AG09309 (cell line): ENCODE data around the gene CAMK2G.
"Not testable (repeated sequence)": the region's sequence is repeated elsewhere in the genome, so short reads cannot be mapped to it uniquely, and the experiment has no call there.

Experiments
- DNase-seq: peaks from one replicate; pipeline ENCODE4 v3.0.0-alpha.2; 2010; ENCODE audit warnings: low read depth
- H3K4me3 ChIP-seq: 2 replicates; pipeline ENCODE4 v1.5.1; 2011; ENCODE audit warnings: mild to moderate bottlenecking, low read depth, low read length, moderate library complexity; ENCODE audit not compliant: control insufficient read depth
- CTCF ChIP-seq: IDR thresholded peaks from 2 replicates; pipeline ENCODE4 v1.5.1; 2011; ENCODE audit warnings: mild to moderate bottlenecking, low read depth, low read length, inconsistent platforms; ENCODE audit not compliant: insufficient read depth, control insufficient read depth; ENCODE audit errors: missing control alignments

The CAMK2G gene

GRCh38 chr10:73798087-73798486 is 76.3 kb downstream of the CAMK2G start:
- H3K4me3 ChIP-seq: no peak overlapping the region
- DNase-seq: no peak
- TF ChIP-seq CTCF: no peak

- no peak for TF ChIP-seq CTCF
- H3K4me3 ChIP-seq: no peak overlapping the region
- no peak for DNase-seq
These were observed 76.9 kb downstream of the CAMK2G start for GRCh38 chr10:73797324-73798025.

GRCh38 chr10:73796766-73797165 is 77.6 kb downstream of the CAMK2G start:
- no peak for TF ChIP-seq CTCF
- no peak overlapping the region for H3K4me3 ChIP-seq
- no peak for DNase-seq

- not testable (repeated sequence) for DNase-seq, H3K4me3 ChIP-seq
These were observed 78.3 kb downstream of the CAMK2G start for GRCh38 chr10:73796035-73796434.

- H3K4me3 ChIP-seq, DNase-seq: not testable (repeated sequence)
These were observed 78.9 kb downstream of the CAMK2G start for GRCh38 chr10:73795491-73795890.

- no peak overlapping the region for H3K4me3 ChIP-seq
- TF ChIP-seq CTCF: no peak
- DNase-seq: no peak
These were observed 80.9 kb downstream of the CAMK2G start for GRCh38 chr10:73793456-73793855.

GRCh38 chr10:73791871-73792400 is 82.4 kb downstream of the CAMK2G start:
- DNase-seq: no peak
- H3K4me3 ChIP-seq: no peak overlapping the region
- TF ChIP-seq CTCF: no peak

GRCh38 chr10:73790886-73791625 is 83.3 kb downstream of the CAMK2G start:
- no peak for DNase-seq
- no peak for TF ChIP-seq CTCF
- H3K4me3 ChIP-seq: no peak overlapping the region
